ENCODE measurements around the gene APOB. TPM values are rescaled to one million over a fixed set of nuclear protein-coding genes. Genes with fewer than 3 reads are reported as not detected.

The APOB gene
- total RNA-seq, 1 experiment from 2014 or later, result not detected

- Histone ChIP-seq H3K79me2 (ENCODE audit: low read length) (no peaks in the 10 kb centered on the region), H3K4me2 (ENCODE audit: low read length) (no peak overlapping the region), H3K36me3 (ENCODE audit: low read depth, low read length) (no peaks in the 10 kb centered on the region), H3K4me1 (ENCODE audit: insufficient read depth, low read length) (no peaks in the 10 kb centered on the region), H3K9me2 (replicated peaks; ENCODE audit: low read length) (no peaks in the 10 kb centered on the region), H4K20me1 (ENCODE audit: low read length) (no peaks in the 10 kb centered on the region), H3K27ac (ENCODE audit: low read length) (no peak overlapping the region), H3K9me3 (ENCODE audit: low read length) (no peaks in the 10 kb centered on the region), H3K9ac (ENCODE audit: low read length) (no peak overlapping the region), H3K4me3 (ENCODE audit: low read length) (no peak overlapping the region), H3F3A (ENCODE audit: low read length, unreplicated experiment) (no peaks in the 10 kb centered on the region), H2AFZ (ENCODE audit: low read length) (no peak overlapping the region), H3K27me3 (ENCODE audit: low read length) (peaks cover 25% of the 10 kb centered on the region)
- ATAC-seq, result no peak
- intact Hi-C loops (cut with micrococcal nuclease), result no loop called here
- TF ChIP-seq EZH2phosphoT487 (IDR thresholded peaks at IDR 0.05; ENCODE audit: borderline replicate concordance, low read length) (no peak), CTCF (conservative IDR thresholded peaks at IDR 0.05; ENCODE audit: low read depth, low read length) (no peak), EZH2 (IDR thresholded peaks at IDR 0.05; ENCODE audit: low read length, unreplicated experiment) (no peak)
- DNase-seq, result no peak
- BruUV-seq (replicated peaks), result no TSS peak
- ChIA-PET CTCF (no interaction called here), POLR2A (ENCODE audit: unreplicated experiment) (no interaction called here)
Observed at GRCh38 chr2:21035974-21036707, 7.7 kb downstream of the APOB start.

- no peaks in the 10 kb centered on the region for H3K79me2 ChIP-seq (ENCODE audit: low read length)
- no peaks in the 10 kb centered on the region for H3K36me3 ChIP-seq (ENCODE audit: low read depth, low read length)
- no peak overlapping the region for H3K9ac ChIP-seq (ENCODE audit: low read length)
- no peak overlapping the region for H3K4me2 ChIP-seq (ENCODE audit: low read length)
- CTCF ChIA-PET, result no interaction called here
- no peaks in the 10 kb centered on the region for H3K9me2 ChIP-seq (replicated peaks; ENCODE audit: low read length)
- no peak for DNase-seq
- H3K4me1 ChIP-seq (ENCODE audit: insufficient read depth, low read length), result no peaks in the 10 kb centered on the region
- H3K9me3 ChIP-seq (ENCODE audit: low read length), result no peaks in the 10 kb centered on the region
- TF ChIP-seq EZH2 (IDR thresholded peaks at IDR 0.05; ENCODE audit: low read length, unreplicated experiment) (no peak), CTCF (conservative IDR thresholded peaks at IDR 0.05; ENCODE audit: low read depth, low read length) (no peak), EZH2phosphoT487 (IDR thresholded peaks at IDR 0.05; ENCODE audit: borderline replicate concordance, low read length) (no peak)
- no peaks in the 10 kb centered on the region for H4K20me1 ChIP-seq (ENCODE audit: low read length)
- no TSS peak for BruUV-seq (replicated peaks)
- H3K27ac ChIP-seq (ENCODE audit: low read length), result no peak overlapping the region
- peaks cover 18% of the 10 kb centered on the region for H3K27me3 ChIP-seq (ENCODE audit: low read length)
- no peak overlapping the region for H3K4me3 ChIP-seq (ENCODE audit: low read length)
- intact Hi-C loops (cut with micrococcal nuclease), result no loop called here
- ATAC-seq, result no peak
- no peaks in the 10 kb centered on the region for H3F3A ChIP-seq (ENCODE audit: low read length, unreplicated experiment)
- POLR2A ChIA-PET (ENCODE audit: unreplicated experiment), result no interaction called here
- H2AFZ ChIP-seq (ENCODE audit: low read length), result no peak overlapping the region
Observed at GRCh38 chr2:21035282-21035973, 8.4 kb downstream of the APOB start.

- Histone ChIP-seq H3F3A (ENCODE audit: low read length, unreplicated experiment) (no peaks in the 10 kb centered on the region), H3K4me3 (ENCODE audit: low read length) (no peak overlapping the region), H3K27me3 (ENCODE audit: low read length) (peaks cover 13% of the 10 kb centered on the region; the same call in 1 of the 2 replicates), H3K9me2 (replicated peaks; ENCODE audit: low read length) (no peaks in the 10 kb centered on the region), H3K36me3 (ENCODE audit: low read depth, low read length) (no peaks in the 10 kb centered on the region), H4K20me1 (ENCODE audit: low read length) (no peaks in the 10 kb centered on the region), H2AFZ (ENCODE audit: low read length) (no peak overlapping the region), H3K9me3 (ENCODE audit: low read length) (no peaks in the 10 kb centered on the region), H3K4me2 (ENCODE audit: low read length) (no peak overlapping the region), H3K4me1 (ENCODE audit: insufficient read depth, low read length) (no peaks in the 10 kb centered on the region), H3K27ac (ENCODE audit: low read length) (no peak overlapping the region), H3K9ac (ENCODE audit: low read length) (no peak overlapping the region), H3K79me2 (ENCODE audit: low read length) (no peaks in the 10 kb centered on the region)
- ChIA-PET CTCF (no interaction called here), POLR2A (ENCODE audit: unreplicated experiment) (no interaction called here)
- TF ChIP-seq CTCF (conservative IDR thresholded peaks at IDR 0.05; ENCODE audit: low read depth, low read length) (no peak), EZH2phosphoT487 (IDR thresholded peaks at IDR 0.05; ENCODE audit: borderline replicate concordance, low read length) (no peak), EZH2 (IDR thresholded peaks at IDR 0.05; ENCODE audit: low read length, unreplicated experiment) (no peak)
- intact Hi-C loops (cut with micrococcal nuclease), result no loop called here
- BruUV-seq (replicated peaks), result no TSS peak
- ATAC-seq, result no peak
- no peak for DNase-seq
Observed at GRCh38 chr2:21034972-21035279, 8.9 kb downstream of the APOB start.

All from PC-3 (cell line).